Aorta (tissue), 5 donors: ENCODE results near the gene SOX9. TPM values are rescaled to one million over a fixed set of nuclear protein-coding genes. Genes with fewer than 3 reads are reported as not detected.

ENCODE experiments used
- ATAC-seq: fragments of 200-7000 bp; cut with Tn5 transposase; one replicate; pipeline ENCODE4 v1.9.1; 2022; ENCODE audit warnings: moderate library complexity; ENCODE audit not compliant: low FRiP score
- DNase-seq, 2 donors: peaks; one replicate each; pipeline ENCODE4 v3.0.0-alpha.2; 2020
- H3K27ac ChIP-seq, 2 donors: one replicate each; pipeline ENCODE4 v1.5.1; 2013; ENCODE audit warnings: low read length in 2 of 2, mild to moderate bottlenecking in 2 of 2, moderate library complexity in 2 of 2, control low read depth in 1 of 2, inconsistent platforms in 1 of 2, low read depth in 1 of 2
- H3K27me3 ChIP-seq, 2 donors: one replicate each; pipeline ENCODE4 v1.6.1; 2013; ENCODE audit warnings: control low read depth in 1 of 2, low read length in 1 of 2, mild to moderate bottlenecking in 1 of 2, moderate library complexity in 1 of 2; ENCODE audit not compliant: insufficient read depth in 2 of 2, control insufficient read depth in 1 of 2
- H3K36me3 ChIP-seq, 2 donors: one replicate each; pipeline ENCODE4 v1.6.1; 2013; ENCODE audit warnings: control low read depth in 1 of 2, low read length in 1 of 2, mild to moderate bottlenecking in 1 of 2; ENCODE audit not compliant: insufficient read depth in 2 of 2, control insufficient read depth in 1 of 2
- H3K4me1 ChIP-seq, 2 donors: one replicate each; pipeline ENCODE4 v1.6.1; 2013; ENCODE audit warnings: low read length in 2 of 2, control low read depth in 1 of 2, mild to moderate bottlenecking in 1 of 2, moderate library complexity in 1 of 2; ENCODE audit not compliant: insufficient read depth in 2 of 2, control insufficient read depth in 1 of 2
- H3K4me3 ChIP-seq, 2 donors: one replicate each; pipeline ENCODE4 v1.5.1; 2013; ENCODE audit warnings: low read length in 2 of 2, control low read depth in 1 of 2, mild to moderate bottlenecking in 1 of 2
- H3K9me3 ChIP-seq: one replicate; pipeline ENCODE4 v1.6.1; 2013; ENCODE audit warnings: mild to moderate bottlenecking, low read length; ENCODE audit not compliant: control insufficient read depth
- WGBS, 2 donors: extraction: QIAGEN DNeasy Blood & Tissue Kit; methylation state at CpG; one replicate each; pipeline ENCODE4 v1.1.7; 2013; 5-methylcytosine and 5-hydroxymethylcytosine counted together
- intact Hi-C, 2 donors: fragments of 100-400 bp; cut with DNase I; formaldehyde crosslinking; loops; one replicate each; pipeline versions ENCODE4 v1.14.2 to v1.15.0; 2022
- long read RNA-seq, 2 donors: library from polyadenylated mRNA; unstranded; transcript quantifications; one replicate each; pipeline ENCODE4 v2.0.0, GENCODE V29; 2020 to 2021
- polyA plus RNA-seq, 2 donors: library from polyadenylated mRNA; stranded (reverse); fragments of 200-250 nt; gene quantifications; one replicate each; pipeline ENCODE4 v1.2.3, GENCODE V29; 2013
- total RNA-seq, 2 donors: library from RNA; stranded (reverse); fragmentation: NEBNext Ultra II Directional; extraction: Animal tissue kit (Norgen Biotek cat#: 25700); gene quantifications; one replicate each; pipeline ENCODE4 v1.2.1, GENCODE V29; 2021
- donor health status: healthy with polysubstance abuse.
- donor health status: Bipolar disorder and iron deficiency.
- donor health status: DM: no; HTN: no; CAD: no.
- donor health status: DM: no; HTN: no; CAD: no.
- donor health status: DM: yes; HTN: yes; CAD: no.

The SOX9 gene
- total RNA-seq: 1 to 10 TPM; 3.8 to 4.7 TPM
- 1 to 10 TPM; 1.5 to 3.3 TPM for polyA plus RNA-seq
- long read RNA-seq, donor 1, partial matches to known transcripts: 0 of 3 reads
- long read RNA-seq, donor 1, other reads (novel, unspliced or antisense): 3 of 3 reads
- long read RNA-seq, donor 2, partial matches to known transcripts: 0 of 3 reads
- long read RNA-seq, donor 2, other reads (novel, unspliced or antisense): 2 of 3 reads

- DNase-seq: peak; percentile 77 to 86
Measured at GRCh38 chr17:72120642-72121163, at the start of gene SOX9. Gene SOX9, plus strand, starts transcription at chr17:72121020. Its CDS starts 372 bp downstream, at chr17:72121392.

GRCh38 chr17:72071330-72071729 is 49.5 kb upstream of the SOX9 start:
- Histone ChIP-seq H3K27me3 (peaks cover 0 to 4% of the 10 kb centered on the region in 2 donors), H3K36me3 (no peaks in the 10 kb centered on the region), H3K4me1 (peaks cover 0 to 4% of the 10 kb centered on the region in 2 donors), H3K9me3 (no peaks in the 10 kb centered on the region), H3K4me3 (no peak overlapping the region), H3K27ac (no peak overlapping the region)
- intact Hi-C loops: no loop called here
- no peak for DNase-seq
- ATAC-seq: no peak
- 73 to 77% methylated on average over 4 of the region's 4 CpGs for WGBS, 2 donors

More at GRCh38 chr17:72120642-72121163, at the start of gene SOX9:
- ATAC-seq: peak; percentile 78
- Histone ChIP-seq H3K36me3 (no peaks in the 10 kb centered on the region), H3K27ac (no peak within 1 kb of the TSS), H3K4me1 (no peaks in the 10 kb centered on the region), H3K27me3 (no peaks in the 10 kb centered on the region), H3K9me3 (no peaks in the 10 kb centered on the region), H3K4me3 (peak within 1 kb of the TSS in 1 of 2 donors; percentile 5)
- intact Hi-C loops: loop anchor here in 1 of 2 donors (10.0 kb wide), 1 partner anchor 146 kb away; no protein-coding TSS in a partner anchor
- 1% methylated on average over 24 to 27 of the region's 27 CpGs for WGBS, 2 donors

DNA sequence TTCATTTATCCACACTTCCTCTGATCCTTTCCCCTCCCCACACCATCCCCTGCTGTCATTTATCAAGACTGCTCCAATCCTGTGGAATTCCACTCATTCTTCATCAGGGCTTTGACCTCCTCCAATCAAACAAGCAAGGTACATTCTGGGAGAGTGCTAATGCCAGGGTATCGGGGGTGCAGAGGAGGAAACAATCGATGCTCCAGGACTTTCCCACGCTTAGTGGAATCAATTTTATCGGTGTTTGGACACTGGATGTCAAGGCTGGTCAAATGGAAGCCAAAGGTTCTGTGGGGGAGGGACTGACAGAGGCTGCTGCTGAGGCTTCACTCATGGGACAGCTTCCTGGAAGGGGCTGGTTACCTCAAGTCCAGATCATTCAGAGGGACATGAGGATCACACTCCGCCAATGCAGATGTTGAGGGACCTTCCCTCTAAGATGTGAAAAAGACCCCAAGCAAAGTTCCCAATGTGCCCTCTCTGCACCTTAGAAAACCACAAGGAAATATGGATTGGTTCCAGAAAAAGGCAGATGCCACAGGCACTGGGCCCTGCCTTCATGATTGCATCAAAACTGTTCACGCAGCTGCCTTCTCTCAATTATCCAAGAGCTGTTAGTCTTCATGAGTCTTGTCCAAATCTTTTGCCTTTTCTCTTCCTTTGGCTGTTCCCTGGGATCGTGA is 44.7 kb upstream of the SOX9 start:
- Histone ChIP-seq H3K27me3 (peaks cover 0 to 4% of the 10 kb centered on the region in 2 donors), H3K36me3 (no peaks in the 10 kb centered on the region), H3K9me3 (no peaks in the 10 kb centered on the region), H3K4me1 (peaks cover 0 to 2% of the 10 kb centered on the region in 2 donors), H3K27ac (no peak overlapping the region), H3K4me3 (no peak overlapping the region)
- 62 to 69% methylated on average over 7 of the region's 7 CpGs for whole genome bisulfite sequencing, 2 donors
- DNase-seq (no peak), ATAC-seq (no peak)
- intact Hi-C loops: no loop called here

DNA sequence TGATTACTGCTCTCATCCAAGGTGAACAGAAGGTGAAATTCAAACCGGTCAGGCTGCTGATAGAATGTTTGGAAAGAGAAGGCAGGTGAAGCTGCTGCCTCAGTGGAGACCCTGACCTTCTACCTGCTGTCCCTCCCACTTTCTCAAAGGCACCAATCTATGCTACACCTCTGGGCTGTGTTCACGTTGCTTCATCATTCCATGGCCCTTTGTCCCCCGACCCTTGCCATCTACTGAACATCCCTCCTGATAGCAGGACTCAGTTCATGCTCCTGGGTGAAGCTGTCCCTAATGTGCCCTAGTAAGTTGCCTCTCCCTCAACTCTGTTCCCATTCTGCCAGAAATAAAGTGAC is 44.2 kb upstream of the SOX9 start:
- Histone ChIP-seq H3K27ac (no peak overlapping the region), H3K9me3 (no peaks in the 10 kb centered on the region), H3K36me3 (no peaks in the 10 kb centered on the region), H3K27me3 (peaks cover 0 to 2% of the 10 kb centered on the region in 2 donors), H3K4me3 (no peak overlapping the region), H3K4me1 (no peaks in the 10 kb centered on the region)
- DNase-seq (no peak), ATAC-seq (no peak)
- intact Hi-C loops: no loop called here
- 82 to 92% methylated on average over 3 of the region's 3 CpGs for WGBS, 2 donors

DNA sequence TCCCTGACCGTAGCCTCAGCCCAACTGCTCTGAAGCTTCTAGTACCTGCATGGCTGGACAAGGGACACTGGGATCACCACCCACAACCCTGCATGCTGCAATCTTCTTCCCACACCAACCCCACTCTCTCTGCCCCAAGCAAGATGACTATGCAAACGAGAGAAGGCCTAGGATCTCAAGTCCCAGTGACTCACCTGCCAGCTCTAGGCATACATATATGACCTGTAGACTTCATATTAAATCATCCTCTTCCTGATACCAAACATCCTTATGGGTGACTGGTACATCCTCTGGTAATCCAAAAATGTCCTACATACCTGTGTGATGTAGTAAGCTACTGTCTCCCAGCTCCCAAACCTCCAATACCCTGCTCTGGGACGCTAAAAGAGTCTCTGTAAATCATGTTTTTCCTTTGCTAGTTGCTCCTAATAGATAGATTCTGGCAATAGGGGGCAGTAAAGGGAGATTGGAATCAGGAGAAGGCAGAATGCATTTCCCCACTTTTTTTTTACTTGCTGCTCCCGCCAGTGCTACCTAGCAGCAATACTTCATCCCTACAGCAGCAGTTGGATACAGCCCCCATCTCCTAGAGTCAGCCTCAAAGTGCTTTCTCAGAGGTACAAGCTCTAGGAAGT is 43.4 kb upstream of the SOX9 start:
- no peaks in the 10 kb centered on the region for H3K36me3 ChIP-seq
- no peaks in the 10 kb centered on the region for H3K9me3 ChIP-seq
- 71 to 82% methylated on average over 4 of the region's 4 CpGs for WGBS, 2 donors
- no peak overlapping the region for H3K27ac ChIP-seq
- intact Hi-C loops: no loop called here
- no peak overlapping the region for H3K4me3 ChIP-seq
- ATAC-seq: no peak
- DNase-seq: no peak
- peaks cover 0 to 2% of the 10 kb centered on the region in 2 donors for H3K27me3 ChIP-seq
- H3K4me1 ChIP-seq: no peaks in the 10 kb centered on the region

DNA sequence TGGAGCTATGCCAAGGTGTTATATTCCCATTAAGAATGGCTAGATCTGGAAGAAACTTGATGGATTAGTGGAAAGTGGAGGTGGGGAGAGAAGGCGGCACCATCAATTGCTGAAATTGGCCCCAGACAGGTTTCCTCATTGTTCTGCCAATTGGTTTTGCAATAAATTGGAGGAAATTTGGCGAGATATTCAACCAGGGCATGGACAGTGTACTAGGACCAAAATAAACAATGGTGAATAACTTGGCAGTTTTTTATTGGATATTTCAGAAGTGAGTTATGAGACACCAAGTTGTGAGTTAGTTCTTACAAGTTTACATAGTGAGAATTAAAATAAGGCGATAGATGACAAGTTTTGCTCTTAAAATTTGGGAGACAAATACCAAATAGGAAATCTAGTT is 41.1 kb upstream of the SOX9 start:
- intact Hi-C loops: no loop called here
- WGBS, 2 donors: 35 to 41% methylated on average over 3 of the region's 3 CpGs
- DNase-seq: no peak

DNA sequence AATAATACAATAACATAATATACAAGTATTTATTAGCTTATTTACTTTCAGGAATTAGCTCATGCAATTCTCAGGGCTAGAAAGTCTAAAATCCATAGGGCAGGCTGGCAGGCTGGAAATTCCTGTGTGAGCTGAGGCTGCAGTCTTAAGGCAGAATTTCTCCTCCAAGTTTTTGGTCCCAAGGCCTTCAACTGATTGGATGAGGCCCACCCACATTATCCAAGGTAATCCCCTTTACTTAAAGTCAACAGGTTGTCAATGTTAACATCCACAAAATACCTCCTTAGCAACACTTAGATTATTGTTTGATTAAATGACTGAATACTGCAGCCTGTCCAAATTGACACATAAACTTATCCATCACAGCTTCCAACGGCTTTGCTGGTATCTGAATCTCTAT is 32.9 kb upstream of the SOX9 start:
- WGBS, 2 donors: 77 to 90% methylated on average over 1 of the region's 1 CpG
- intact Hi-C loops: no loop called here
- ATAC-seq (no peak), DNase-seq (no peak)
- Histone ChIP-seq H3K27ac (no peak overlapping the region), H3K27me3 (peaks cover 0 to 5% of the 10 kb centered on the region in 2 donors), H3K4me3 (no peak overlapping the region), H3K36me3 (no peaks in the 10 kb centered on the region), H3K4me1 (no peaks in the 10 kb centered on the region), H3K9me3 (no peaks in the 10 kb centered on the region)

More for the DNA sequence above, 41.1 kb upstream of the SOX9 start:
- peaks cover 0 to 2% of the 10 kb centered on the region in 2 donors for H3K27me3 ChIP-seq
- H3K36me3 ChIP-seq: no peaks in the 10 kb centered on the region
- no peak overlapping the region for H3K27ac ChIP-seq
- no peak overlapping the region for H3K4me3 ChIP-seq
- ATAC-seq: no peak
- H3K9me3 ChIP-seq: no peaks in the 10 kb centered on the region
- no peaks in the 10 kb centered on the region for H3K4me1 ChIP-seq

DNA sequence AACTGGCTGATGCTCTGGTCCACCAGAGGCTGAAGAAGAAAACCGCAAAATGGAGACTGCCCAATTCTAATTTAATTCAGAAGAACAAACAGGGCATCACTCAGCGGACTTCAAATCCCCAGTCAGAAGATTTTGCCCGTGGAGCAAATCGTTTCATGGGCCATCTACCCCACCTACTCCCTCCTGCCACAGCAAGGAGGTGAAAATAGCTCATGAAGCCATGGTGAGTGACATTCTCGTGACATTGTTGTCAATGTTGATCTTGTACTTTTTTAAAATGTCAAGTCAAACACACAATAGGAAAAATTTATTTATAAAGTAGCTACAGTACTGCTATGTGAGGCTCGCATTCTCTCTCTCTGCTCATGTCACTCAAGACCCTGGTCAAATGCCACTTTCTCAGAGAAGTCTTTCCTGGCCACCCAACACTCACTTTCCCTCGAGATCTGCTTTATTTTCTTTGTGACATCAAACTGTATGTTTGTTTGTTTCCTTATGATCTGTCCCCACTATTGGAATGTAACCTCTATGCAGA is 31.3 kb upstream of the SOX9 start:
- Histone ChIP-seq H3K27ac (no peak overlapping the region), H3K36me3 (no peaks in the 10 kb centered on the region), H3K9me3 (no peaks in the 10 kb centered on the region), H3K4me1 (no peaks in the 10 kb centered on the region), H3K27me3 (peaks cover 0 to 3% of the 10 kb centered on the region in 2 donors), H3K4me3 (no peak overlapping the region)
- WGBS, 2 donors: 31 to 50% methylated on average over 7 of the region's 7 CpGs
- DNase-seq (no peak), ATAC-seq (no peak)
- intact Hi-C loops: no loop called here
